Trophoblast cell (in vitro differentiated cells and primary cell): Measurements from ENCODE around the gene CACNA2D3.

Experiments used
- DNase-seq, 2 donors: peaks; one replicate each; pipeline ENCODE4 v3.0.0-alpha.2; 2016
- H2AFZ ChIP-seq: 2 replicates; pipeline ENCODE4 v1.6.1; 2013; ENCODE audit warnings: low read length, moderate library complexity, mild to moderate bottlenecking; ENCODE audit not compliant: insufficient read depth, poor library complexity
- H2AK5ac ChIP-seq: 2 replicates; pipeline ENCODE4 v1.6.1; 2013; ENCODE audit warnings: mild to moderate bottlenecking, low read length
- H2BK120ac ChIP-seq: 2 replicates; pipeline ENCODE4 v1.6.1; 2013; ENCODE audit warnings: low read length, mild to moderate bottlenecking, moderate library complexity; ENCODE audit not compliant: insufficient read depth, poor library complexity
- H2BK12ac ChIP-seq: 2 replicates; pipeline ENCODE4 v1.6.1; 2013; ENCODE audit warnings: mild to moderate bottlenecking, low read length, moderate library complexity
- H2BK5ac ChIP-seq: 2 replicates; pipeline ENCODE4 v1.6.1; 2013; ENCODE audit warnings: low read length, low read depth, moderate library complexity, mild to moderate bottlenecking; ENCODE audit not compliant: poor library complexity
- H3K14ac ChIP-seq: 2 replicates; pipeline ENCODE4 v1.6.1; 2013; ENCODE audit warnings: mild to moderate bottlenecking, low read length
- H3K18ac ChIP-seq: 2 replicates; pipeline ENCODE4 v1.6.1; 2013; ENCODE audit warnings: mild to moderate bottlenecking, low read length
- H3K23ac ChIP-seq: 2 replicates; pipeline ENCODE4 v1.6.1; 2013; ENCODE audit warnings: low read length
- H3K27ac ChIP-seq: 2 replicates; pipeline ENCODE4 v1.5.1; 2013; ENCODE audit warnings: low read depth, mild to moderate bottlenecking, inconsistent platforms, low read length, moderate library complexity
- H3K27me3 ChIP-seq: 2 replicates; pipeline ENCODE4 v1.6.1; 2013; ENCODE audit warnings: inconsistent platforms, mild to moderate bottlenecking, low read length, moderate library complexity; ENCODE audit not compliant: insufficient read depth
- H3K36me3 ChIP-seq, 2 experiments: 1 replicate in 1 of 2; 2 replicates in 1 of 2; pipeline ENCODE4 v1.6.1; 2013; ENCODE audit warnings: low read length in 2 of 2, mild to moderate bottlenecking in 2 of 2, moderate library complexity in 1 of 2; ENCODE audit not compliant: insufficient read depth in 2 of 2, control insufficient read depth in 1 of 2
- H3K4ac ChIP-seq: 2 replicates; pipeline ENCODE4 v1.6.1; 2013; ENCODE audit warnings: low read depth, mild to moderate bottlenecking, low read length, moderate library complexity
- H3K4me1 ChIP-seq, 2 experiments: 1 replicate in 1 of 2; 2 replicates in 1 of 2; pipeline ENCODE4 v1.6.1; 2013; ENCODE audit warnings: low read length in 2 of 2, mild to moderate bottlenecking in 2 of 2, moderate library complexity in 1 of 2; ENCODE audit not compliant: insufficient read depth in 2 of 2, control insufficient read depth in 1 of 2
- H3K4me2 ChIP-seq: 2 replicates; pipeline ENCODE4 v1.6.1; 2013; ENCODE audit warnings: inconsistent platforms, mild to moderate bottlenecking, low read length, moderate library complexity
- H3K4me3 ChIP-seq: 2 replicates; pipeline ENCODE4 v1.5.1; 2013; ENCODE audit warnings: mild to moderate bottlenecking, low read depth, low read length, inconsistent platforms
- H3K79me1 ChIP-seq: one replicate; pipeline ENCODE4 v1.6.1; 2013; ENCODE audit warnings: low read length
- H3K79me2 ChIP-seq: 2 replicates; pipeline ENCODE4 v1.6.1; 2013; ENCODE audit warnings: low read length, mild to moderate bottlenecking; ENCODE audit not compliant: control insufficient read depth, insufficient read depth, poor library complexity
- H3K9ac ChIP-seq: 2 replicates; pipeline ENCODE4 v1.6.1; 2013; ENCODE audit warnings: mild to moderate bottlenecking, low read length
- H3K9me3 ChIP-seq: 2 replicates; pipeline ENCODE4 v1.6.1; 2013; ENCODE audit warnings: low read depth, mild to moderate bottlenecking, control low read depth, inconsistent platforms, low read length; ENCODE audit not compliant: insufficient read depth
- H4K12ac ChIP-seq: 2 replicates; pipeline ENCODE4 v1.6.1; 2013; ENCODE audit warnings: low read depth, mild to moderate bottlenecking, low read length, moderate library complexity
- H4K8ac ChIP-seq: 2 replicates; pipeline ENCODE4 v1.6.1; 2013; ENCODE audit warnings: low read depth, mild to moderate bottlenecking, low read length, moderate library complexity
- H4K91ac ChIP-seq: one replicate; pipeline ENCODE4 v1.6.1; 2013; ENCODE audit warnings: low read depth, mild to moderate bottlenecking, low read length, moderate library complexity
- WGBS: extraction: QIAGEN DNeasy Blood & Tissue Kit; methylation state at CpG from one replicate; pipeline ENCODE4 v1.1.7; 2013; ENCODE audit warnings: missing lambda C conversion rate; ENCODE audit not compliant: insufficient read length, insufficient coverage; ENCODE audit errors: extremely low coverage; 5-methylcytosine and 5-hydroxymethylcytosine counted together

The CACNA2D3 gene

DNA sequence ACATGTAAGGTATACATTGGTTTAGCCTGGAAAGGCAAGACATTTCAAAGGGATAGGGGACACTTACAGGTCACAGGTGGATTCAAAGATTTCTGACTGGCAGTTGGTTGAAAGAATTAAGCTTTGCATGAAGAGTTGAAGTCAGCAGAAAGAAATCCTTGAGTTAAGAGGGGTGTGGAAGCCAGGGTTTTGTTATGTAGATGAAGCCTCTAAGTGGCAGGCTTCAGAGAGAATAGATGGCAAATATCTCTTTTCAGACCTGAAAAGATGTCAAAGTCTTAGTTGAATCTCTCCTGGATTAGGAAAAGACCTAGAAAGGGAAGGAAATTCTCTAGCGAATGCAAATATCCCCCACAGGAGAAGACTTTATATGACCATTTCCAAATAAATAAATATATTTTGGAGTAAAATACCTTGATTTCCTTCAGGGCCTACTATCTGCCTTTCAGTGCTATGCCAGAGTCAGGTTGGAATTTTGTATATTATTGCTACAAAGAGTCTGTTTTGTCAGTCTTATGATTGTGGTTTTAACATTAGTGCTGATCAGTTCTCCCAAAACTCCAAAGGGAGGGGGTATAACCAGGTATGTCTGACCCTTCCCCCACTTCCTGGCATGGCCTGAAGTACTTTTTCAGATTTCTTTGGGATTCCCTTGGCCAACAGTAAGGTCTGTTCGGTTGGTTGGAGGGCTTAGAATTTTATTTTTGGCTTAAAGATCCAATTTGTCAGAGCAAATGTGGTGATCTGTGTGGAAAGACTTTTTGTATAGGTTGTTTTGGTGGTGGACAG, 519.1 kb downstream of the CACNA2D3 start:
- no peaks in the 10 kb centered on the region for H3K79me1 ChIP-seq
- H2AK5ac ChIP-seq = no peak overlapping the region
- peaks cover 2% of the 10 kb centered on the region for H3K9me3 ChIP-seq
- H2AFZ ChIP-seq = no peak overlapping the region
- no peak overlapping the region for H3K14ac ChIP-seq
- no peaks in the 10 kb centered on the region for H3K79me2 ChIP-seq
- no peaks in the 10 kb centered on the region for H3K27me3 ChIP-seq
- H3K4me3 ChIP-seq = no peak overlapping the region
- no peak overlapping the region for H3K4ac ChIP-seq
- WGBS = no CpG with 5 or more reads among the region's 2 CpGs
- no peak for DNase-seq
- no peak overlapping the region for H4K8ac ChIP-seq
- no peaks in the 10 kb centered on the region for H3K36me3 ChIP-seq
- H2BK120ac ChIP-seq = no peak overlapping the region
- no peak overlapping the region for H3K27ac ChIP-seq
- H3K9ac ChIP-seq = no peak overlapping the region
- no peak overlapping the region for H3K4me2 ChIP-seq
- no peak overlapping the region for H2BK5ac ChIP-seq
- no peaks in the 10 kb centered on the region for H3K4me1 ChIP-seq
- H4K91ac ChIP-seq = no peak overlapping the region
- no peak overlapping the region for H3K23ac ChIP-seq
- no peak overlapping the region for H3K18ac ChIP-seq
- no peak overlapping the region for H2BK12ac ChIP-seq
- no peak overlapping the region for H4K12ac ChIP-seq

- peak in 1 of 2 donors; percentile 56 for DNase-seq
- Histone ChIP-seq H3K9me3 (peaks cover 2% of the 10 kb centered on the region), H3K27ac (no peak overlapping the region), H3K14ac (no peak overlapping the region), H3K27me3 (no peaks in the 10 kb centered on the region), H2AK5ac (no peak overlapping the region), H3K79me2 (no peaks in the 10 kb centered on the region), H3K36me3 (no peaks in the 10 kb centered on the region), H3K4me2 (no peak overlapping the region), H4K91ac (no peak overlapping the region), H3K79me1 (no peaks in the 10 kb centered on the region), H3K23ac (no peak overlapping the region), H2BK5ac (no peak overlapping the region), H2BK120ac (no peak overlapping the region), H3K4ac (no peak overlapping the region), H4K12ac (no peak overlapping the region), H3K4me1 (no peaks in the 10 kb centered on the region), H3K4me3 (no peak overlapping the region), H4K8ac (no peak overlapping the region), H3K9ac (no peak overlapping the region), H2AFZ (no peak overlapping the region), H3K18ac (no peak overlapping the region), H2BK12ac (no peak overlapping the region)
- WGBS = no CpG with 5 or more reads among the region's 6 CpGs
These were observed 519.8 kb downstream of the CACNA2D3 start for GRCh38 chr3:54642147-54642546.

DNA sequence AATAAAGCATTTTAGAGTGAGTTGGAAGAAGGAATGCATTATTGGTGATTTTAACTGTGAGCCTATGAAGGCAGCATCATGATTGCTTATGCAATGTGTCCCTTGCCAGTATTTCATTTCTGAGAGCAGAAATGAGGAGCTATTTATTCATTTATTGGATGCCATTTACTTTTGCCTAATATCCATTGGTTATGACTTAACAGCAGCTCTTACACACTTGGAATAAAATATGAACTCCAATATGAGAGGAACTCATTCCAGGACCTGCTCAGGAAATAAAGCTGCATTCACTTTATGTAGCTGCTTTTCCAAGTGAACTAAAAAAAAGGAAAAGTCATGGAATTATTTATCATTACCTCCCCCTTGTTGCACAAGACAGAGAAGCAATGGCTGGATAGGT, 525.4 kb downstream of the CACNA2D3 start:
- Histone ChIP-seq H2AFZ (no peak overlapping the region), H4K8ac (no peak overlapping the region), H3K18ac (no peak overlapping the region), H3K14ac (no peak overlapping the region), H3K4me1 (no peaks in the 10 kb centered on the region), H3K79me2 (no peaks in the 10 kb centered on the region), H3K4me2 (no peak overlapping the region), H3K27me3 (no peaks in the 10 kb centered on the region), H3K9ac (no peak overlapping the region), H3K36me3 (no peaks in the 10 kb centered on the region), H3K79me1 (no peaks in the 10 kb centered on the region), H2AK5ac (no peak overlapping the region), H3K4me3 (no peak overlapping the region), H3K23ac (no peak overlapping the region), H4K91ac (no peak overlapping the region), H3K9me3 (peaks cover 2% of the 10 kb centered on the region), H4K12ac (no peak overlapping the region), H2BK12ac (no peak overlapping the region), H3K4ac (no peak overlapping the region), H2BK120ac (no peak overlapping the region), H3K27ac (no peak overlapping the region), H2BK5ac (no peak overlapping the region)
- no peak for DNase-seq

DNA sequence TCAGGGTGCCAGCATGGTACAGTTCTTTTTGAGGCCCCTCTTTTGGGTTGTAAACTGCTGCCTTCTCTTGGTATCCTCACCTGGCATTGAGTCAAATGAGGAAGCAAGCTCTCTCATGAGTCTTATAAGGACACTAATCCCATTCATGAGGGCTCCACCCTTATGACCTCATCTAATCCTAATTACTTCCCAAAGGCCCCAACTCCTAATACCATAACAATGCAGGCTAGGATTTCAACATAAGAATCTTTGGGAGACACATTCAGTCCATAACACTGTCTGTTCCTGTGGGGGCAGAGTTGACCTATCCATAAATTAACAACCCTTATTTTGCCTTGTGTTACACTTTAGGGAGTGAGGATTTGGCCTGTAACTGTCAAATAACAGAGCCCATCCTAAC, 527.2 kb downstream of the CACNA2D3 start:
- Histone ChIP-seq H3K27me3 (no peaks in the 10 kb centered on the region), H4K12ac (no peak overlapping the region), H3K4me3 (no peak overlapping the region), H3K4ac (no peak overlapping the region), H3K27ac (no peak overlapping the region), H3K4me1 (no peaks in the 10 kb centered on the region), H3K36me3 (no peaks in the 10 kb centered on the region), H2AK5ac (no peak overlapping the region), H4K8ac (no peak overlapping the region), H3K23ac (no peak overlapping the region), H3K18ac (no peak overlapping the region), H3K79me2 (no peaks in the 10 kb centered on the region), H3K9me3 (peaks cover 2% of the 10 kb centered on the region), H2AFZ (no peak overlapping the region), H2BK12ac (no peak overlapping the region), H3K4me2 (no peak overlapping the region), H3K9ac (no peak overlapping the region), H2BK5ac (no peak overlapping the region), H3K79me1 (no peaks in the 10 kb centered on the region), H4K91ac (no peak overlapping the region), H3K14ac (no peak overlapping the region), H2BK120ac (no peak overlapping the region)
- DNase-seq = peak; percentile 7 to 18
